OCI-LY1 (cell line): ENCODE measurements around the gene EXOSC2.

Experiments
- EZH2 ChIP-seq: fragments of 200-600 bp; sonication (generic), shearing (Covaris generic); IDR thresholded peaks from 2 replicates; pipeline ENCODE4 v1.8.0; 2017; ENCODE audit warnings: borderline replicate concordance, mixed run types, mild to moderate bottlenecking, antibody characterized with exemption, low read length, moderate library complexity, mixed read lengths
- TF ChIP-seq, protein P1 (sequence below): fragments of 200-600 bp; sonication (generic), shearing (Covaris generic); IDR thresholded peaks from 2 replicates; pipeline ENCODE4 v1.5.1; 2017; ENCODE audit warnings: mild to moderate bottlenecking, antibody characterized with exemption, low read length, moderate library complexity, mixed read lengths

DNA sequence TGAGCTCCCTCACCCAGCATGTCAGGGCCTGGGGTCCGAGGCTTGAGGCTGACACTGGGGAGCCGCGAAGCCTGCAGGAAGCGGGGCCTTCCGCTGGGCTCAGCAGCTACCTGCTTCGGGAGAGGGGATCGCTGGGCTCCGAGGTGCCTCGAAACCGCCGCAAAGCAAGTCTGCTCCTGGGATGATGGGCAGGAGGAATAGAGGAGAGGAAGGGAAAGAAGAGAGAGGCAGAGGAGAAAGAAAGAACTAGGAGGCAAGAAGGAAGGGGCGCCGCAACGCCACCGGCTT is 30.7 kb upstream of the EXOSC2 start:
- TF ChIP-seq, protein P1, sequence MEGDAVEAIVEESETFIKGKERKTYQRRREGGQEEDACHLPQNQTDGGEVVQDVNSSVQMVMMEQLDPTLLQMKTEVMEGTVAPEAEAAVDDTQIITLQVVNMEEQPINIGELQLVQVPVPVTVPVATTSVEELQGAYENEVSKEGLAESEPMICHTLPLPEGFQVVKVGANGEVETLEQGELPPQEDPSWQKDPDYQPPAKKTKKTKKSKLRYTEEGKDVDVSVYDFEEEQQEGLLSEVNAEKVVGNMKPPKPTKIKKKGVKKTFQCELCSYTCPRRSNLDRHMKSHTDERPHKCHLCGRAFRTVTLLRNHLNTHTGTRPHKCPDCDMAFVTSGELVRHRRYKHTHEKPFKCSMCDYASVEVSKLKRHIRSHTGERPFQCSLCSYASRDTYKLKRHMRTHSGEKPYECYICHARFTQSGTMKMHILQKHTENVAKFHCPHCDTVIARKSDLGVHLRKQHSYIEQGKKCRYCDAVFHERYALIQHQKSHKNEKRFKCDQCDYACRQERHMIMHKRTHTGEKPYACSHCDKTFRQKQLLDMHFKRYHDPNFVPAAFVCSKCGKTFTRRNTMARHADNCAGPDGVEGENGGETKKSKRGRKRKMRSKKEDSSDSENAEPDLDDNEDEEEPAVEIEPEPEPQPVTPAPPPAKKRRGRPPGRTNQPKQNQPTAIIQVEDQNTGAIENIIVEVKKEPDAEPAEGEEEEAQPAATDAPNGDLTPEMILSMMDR, result no peak
- TF ChIP-seq EZH2, result no peak
